ENCODE data around the gene ANKS1B. TPM values are rescaled to one million over a fixed set of nuclear protein-coding genes. Genes with fewer than 3 reads are reported as not detected.

The ANKS1B gene
- total RNA-seq, 1 donor from 2014 or later, result 2.4 TPM

- Mint-ChIP-seq H3K4me1 (ENCODE audit: low read depth, unreplicated experiment) (peaks cover 13% of the 10 kb centered on the region), H3K36me3 (ENCODE audit: low read depth, unreplicated experiment) (peaks cover 9% of the 10 kb centered on the region), H3K27me3 (ENCODE audit: low read depth, unreplicated experiment) (no peaks in the 10 kb centered on the region), H3K9me3 (ENCODE audit: unreplicated experiment) (peaks cover 5% of the 10 kb centered on the region), H3K4me3 (ENCODE audit: unreplicated experiment) (no peak overlapping the region), H3K27ac (ENCODE audit: unreplicated experiment) (no peak overlapping the region)
- Histone ChIP-seq H3K9ac (ENCODE audit: low read length) (no peak overlapping the region), H3K4me1 (ENCODE audit: insufficient read depth, low read length) (peaks cover 27% of the 10 kb centered on the region), H2AFZ (ENCODE audit: low read depth, low read length) (no peak overlapping the region), H3K4me2 (ENCODE audit: low read length) (peak overlapping the region; percentile 39), H4K20me1 (ENCODE audit: insufficient read depth, low read length) (no peaks in the 10 kb centered on the region), H3K9me3 (ENCODE audit: insufficient read depth, low read depth, low read length) (no peaks in the 10 kb centered on the region), H3K79me2 (ENCODE audit: insufficient read depth, low read length) (no peaks in the 10 kb centered on the region), H3K4me3 (ENCODE audit: insufficient read depth, low read depth, low read length) (no peak overlapping the region), H3K27ac (ENCODE audit: low read depth, low read length) (peak overlapping the region; percentile 15), H3K27me3 (ENCODE audit: insufficient read depth, low read length) (no peaks in the 10 kb centered on the region), H3K36me3 (ENCODE audit: insufficient read depth, low read length) (no peaks in the 10 kb centered on the region)
- no peak for FAIRE-seq
- TF ChIP-seq CTCF (IDR thresholded peaks at IDR 0.05; ENCODE audit: insufficient read depth, low read depth, low read length) (no peak), EZH2 (IDR thresholded peaks at IDR 0.05; ENCODE audit: insufficient read depth, low read length) (no peak)
- no peak for DNase-seq (ENCODE audit: low read depth)
Measured at GRCh38 chr12:98740751-98741150, 1244.0 kb downstream of the ANKS1B start.

- H3K4me2 ChIP-seq (ENCODE audit: low read length), result no peak overlapping the region
- Mint-ChIP-seq H3K4me3 (ENCODE audit: unreplicated experiment) (no peak overlapping the region), H3K9me3 (ENCODE audit: unreplicated experiment) (peaks cover 5% of the 10 kb centered on the region), H3K27ac (ENCODE audit: unreplicated experiment) (no peak overlapping the region), H3K36me3 (ENCODE audit: low read depth, unreplicated experiment) (peaks cover 13% of the 10 kb centered on the region), H3K4me1 (ENCODE audit: low read depth, unreplicated experiment) (peaks cover 21% of the 10 kb centered on the region), H3K27me3 (ENCODE audit: low read depth, unreplicated experiment) (no peaks in the 10 kb centered on the region)
- H3K4me1 ChIP-seq (ENCODE audit: insufficient read depth, low read length), result peaks cover 24% of the 10 kb centered on the region
- H3K27me3 ChIP-seq (ENCODE audit: insufficient read depth, low read length), result no peaks in the 10 kb centered on the region
- FAIRE-seq (no peak), DNase-seq (ENCODE audit: low read depth) (no peak)
- no peaks in the 10 kb centered on the region for H3K9me3 ChIP-seq (ENCODE audit: insufficient read depth, low read depth, low read length)
- no peaks in the 10 kb centered on the region for H3K79me2 ChIP-seq (ENCODE audit: insufficient read depth, low read length)
- no peaks in the 10 kb centered on the region for H3K36me3 ChIP-seq (ENCODE audit: insufficient read depth, low read length)
- no peak overlapping the region for H3K4me3 ChIP-seq (ENCODE audit: insufficient read depth, low read depth, low read length)
- no peak overlapping the region for H3K9ac ChIP-seq (ENCODE audit: low read length)
- H2AFZ ChIP-seq (ENCODE audit: low read depth, low read length), result no peak overlapping the region
- H4K20me1 ChIP-seq (ENCODE audit: insufficient read depth, low read length), result no peaks in the 10 kb centered on the region
- H3K27ac ChIP-seq (ENCODE audit: low read depth, low read length), result peak overlapping the region; percentile 33
- TF ChIP-seq EZH2 (IDR thresholded peaks at IDR 0.05; ENCODE audit: insufficient read depth, low read length), result no peak
- TF ChIP-seq CTCF (IDR thresholded peaks at IDR 0.05; ENCODE audit: insufficient read depth, low read depth, low read length), result no peak
Measured at GRCh38 chr12:98738539-98738938, 1246.2 kb downstream of the ANKS1B start.

- H2AFZ ChIP-seq (ENCODE audit: low read depth, low read length), result no peak overlapping the region
Measured at GRCh38 chr12:98738002-98738401, 1246.7 kb downstream of the ANKS1B start.

More at GRCh38 chr12:98738002-98738401, 1246.7 kb downstream of the ANKS1B start:
- Mint-ChIP-seq H3K9me3 (ENCODE audit: unreplicated experiment) (peaks cover 5% of the 10 kb centered on the region), H3K36me3 (ENCODE audit: low read depth, unreplicated experiment) (peaks cover 13% of the 10 kb centered on the region), H3K4me1 (ENCODE audit: low read depth, unreplicated experiment) (peaks cover 19% of the 10 kb centered on the region), H3K4me3 (ENCODE audit: unreplicated experiment) (no peak overlapping the region), H3K27me3 (ENCODE audit: low read depth, unreplicated experiment) (no peaks in the 10 kb centered on the region), H3K27ac (ENCODE audit: unreplicated experiment) (no peak overlapping the region)
- TF ChIP-seq EZH2 (IDR thresholded peaks at IDR 0.05; ENCODE audit: insufficient read depth, low read length) (no peak), CTCF (IDR thresholded peaks at IDR 0.05; ENCODE audit: insufficient read depth, low read depth, low read length) (no peak)
- DNase-seq (ENCODE audit: low read depth) (no peak), FAIRE-seq (no peak)
- Histone ChIP-seq H3K27me3 (ENCODE audit: insufficient read depth, low read length) (no peaks in the 10 kb centered on the region), H3K4me1 (ENCODE audit: insufficient read depth, low read length) (peaks cover 26% of the 10 kb centered on the region), H3K9ac (ENCODE audit: low read length) (no peak overlapping the region), H4K20me1 (ENCODE audit: insufficient read depth, low read length) (no peaks in the 10 kb centered on the region), H3K4me2 (ENCODE audit: low read length) (no peak overlapping the region), H3K36me3 (ENCODE audit: insufficient read depth, low read length) (no peaks in the 10 kb centered on the region), H3K4me3 (ENCODE audit: insufficient read depth, low read depth, low read length) (no peak overlapping the region), H3K27ac (ENCODE audit: low read depth, low read length) (peak overlapping the region; percentile 33), H3K79me2 (ENCODE audit: insufficient read depth, low read length) (no peaks in the 10 kb centered on the region), H3K9me3 (ENCODE audit: insufficient read depth, low read depth, low read length) (no peaks in the 10 kb centered on the region)
